ENCODE results near the gene KLK2.

KLK2 gene

GRCh38 chr19:50833117-50833801 is 40.0 kb upstream of the KLK2 start, which contains the start of gene KLK15:
KLK15 (minus strand) TSS chr19:50833574; CDS start chr19:50831492, 2,082 bp downstream.
- no peak within 1 kb of the TSS for H3K4me3 ChIP-seq (ENCODE audit: low read depth, low read length)
- TF ChIP-seq CTCF (IDR thresholded peaks at IDR 0.05; ENCODE audit: low read depth, low read length), result no peak

GRCh38 chr19:50833802-50834167 is 39.5 kb upstream of the KLK2 start:
- H3K4me3 ChIP-seq (ENCODE audit: low read depth, low read length), result no peak overlapping the region
- no peak for TF ChIP-seq CTCF (IDR thresholded peaks at IDR 0.05; ENCODE audit: low read depth, low read length)

GRCh38 chr19:50835103-50835784 is 38.0 kb upstream of the KLK2 start:
- peak overlapping the region; percentile 62 for H3K4me3 ChIP-seq (ENCODE audit: low read depth, low read length)
- no peak for TF ChIP-seq CTCF (IDR thresholded peaks at IDR 0.05; ENCODE audit: low read depth, low read length)

GRCh38 chr19:50835785-50836542 is 37.3 kb upstream of the KLK2 start:
- TF ChIP-seq CTCF (IDR thresholded peaks at IDR 0.05; ENCODE audit: low read depth, low read length), result no peak
- peak overlapping the region; percentile 62 for H3K4me3 ChIP-seq (ENCODE audit: low read depth, low read length)

- H3K4me3 ChIP-seq (ENCODE audit: low read depth, low read length), result no peak overlapping the region
- TF ChIP-seq CTCF (IDR thresholded peaks at IDR 0.05; ENCODE audit: low read depth, low read length), result no peak
Measured at GRCh38 chr19:50836543-50837195, 36.6 kb upstream of the KLK2 start.

- H3K4me3 ChIP-seq (ENCODE audit: low read depth, low read length), result no peak overlapping the region
- no peak for TF ChIP-seq CTCF (IDR thresholded peaks at IDR 0.05; ENCODE audit: low read depth, low read length)
Measured at GRCh38 chr19:50837300-50837699, 35.9 kb upstream of the KLK2 start.

Measured in WI38 (cell line).